GM18498 (cell line): ENCODE data around the gene N4BP2L2.

Experiments used
- ATAC-seq: cut with Tn5 transposase; IDR thresholded peaks from one replicate; pipeline ENCODE4 v1.9.1; 2021; ENCODE audit warnings: mild to moderate bottlenecking, moderate library complexity; ENCODE audit not compliant: unreplicated experiment

Gene N4BP2L2

DNA sequence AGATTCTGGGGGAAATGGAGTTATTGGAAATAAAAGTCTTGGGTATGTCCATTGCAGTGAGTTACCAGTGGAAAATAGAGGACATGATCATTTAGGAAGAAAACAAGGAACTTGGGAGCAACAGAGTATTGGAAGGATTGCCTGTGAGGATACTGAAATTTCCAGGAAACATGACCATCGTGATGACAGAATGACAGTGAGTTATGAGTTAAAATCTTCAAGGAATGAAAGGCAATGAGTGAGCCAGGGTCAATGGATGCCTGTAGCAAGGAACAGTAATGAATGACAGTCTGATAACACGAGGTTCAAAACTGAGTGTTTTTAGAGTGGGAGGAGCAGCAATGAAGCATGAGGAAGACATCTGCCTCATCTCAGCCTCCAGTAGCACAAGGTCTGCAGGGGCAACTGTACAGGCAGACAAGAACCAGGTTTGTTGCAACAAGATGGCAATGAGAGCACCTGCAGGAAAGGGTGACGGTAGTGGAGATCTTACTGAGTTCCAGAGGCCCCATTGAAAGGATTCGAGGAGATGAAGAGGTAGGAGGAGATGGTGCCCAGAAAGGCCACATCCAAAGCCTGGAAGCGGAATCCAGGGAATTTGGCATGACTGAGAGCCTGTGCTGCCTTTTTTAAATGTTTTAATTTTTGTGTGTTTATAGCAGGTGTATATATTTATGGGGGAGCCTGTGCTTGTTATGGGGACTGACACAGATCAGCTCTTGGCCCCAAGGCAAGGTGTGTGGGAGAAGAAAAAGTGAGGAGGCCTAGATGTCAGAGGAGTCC lies 154.6 kb downstream of the N4BP2L2 start:
- ATAC-seq, result no peak
